HG03108 (cell line): Measurements from ENCODE around the gene THAP8.

Source experiments
- ATAC-seq: cut with Tn5 transposase; IDR thresholded peaks from one replicate; pipeline ENCODE4 v1.9.1; 2021; ENCODE audit warnings: moderate library complexity; ENCODE audit not compliant: unreplicated experiment

THAP8 gene

DNA sequence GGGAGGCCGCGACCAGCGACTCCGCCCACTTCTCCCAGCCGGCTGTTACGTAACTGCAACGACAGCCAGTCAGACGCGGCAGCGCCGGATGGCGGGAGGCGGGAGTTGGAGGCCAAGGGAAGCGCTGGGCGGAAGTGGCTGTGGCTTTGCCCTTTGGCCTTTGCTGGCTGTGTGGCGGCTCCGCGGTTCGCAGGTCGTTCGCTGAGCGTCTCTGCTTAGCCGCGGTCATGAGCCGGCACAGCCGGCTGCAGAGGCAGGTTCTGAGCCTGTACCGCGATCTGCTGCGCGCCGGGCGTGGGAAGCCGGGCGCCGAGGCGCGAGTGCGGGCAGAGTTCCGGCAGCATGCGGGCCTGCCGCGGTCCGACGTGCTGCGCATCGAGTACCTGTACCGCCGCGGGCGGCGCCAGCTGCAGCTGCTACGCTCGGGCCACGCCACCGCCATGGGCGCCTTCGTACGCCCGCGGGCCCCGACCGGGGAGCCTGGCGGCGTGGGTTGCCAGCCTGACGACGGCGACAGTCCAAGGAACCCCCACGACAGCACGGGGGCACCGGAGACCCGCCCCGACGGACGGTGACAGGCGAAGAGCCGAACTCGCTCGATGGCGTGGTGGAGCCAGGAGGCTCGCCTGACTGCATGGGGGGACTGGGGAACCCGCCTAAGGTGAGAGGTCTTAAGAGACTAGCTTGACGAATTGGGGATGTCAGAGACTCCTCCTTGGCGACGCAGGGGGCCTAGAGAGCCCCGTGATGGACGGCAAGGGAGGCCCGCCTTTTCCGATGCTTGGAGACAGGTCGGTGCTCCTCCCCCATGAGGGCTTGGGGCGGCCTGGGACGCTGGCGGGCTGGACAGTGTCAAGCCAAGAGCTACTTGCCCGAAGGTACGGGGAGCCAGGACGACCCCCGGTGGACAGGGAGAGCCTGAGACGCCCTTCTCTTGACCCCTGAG lies 58.8 kb downstream of the THAP8 start, which contains the start of gene SDHAF1:
SDHAF1 (plus strand) TSS at position 141 of the 946 bp plus-strand sequence; CDS start at position 228, 87 bp downstream.
- ATAC-seq = peak; percentile 78

DNA sequence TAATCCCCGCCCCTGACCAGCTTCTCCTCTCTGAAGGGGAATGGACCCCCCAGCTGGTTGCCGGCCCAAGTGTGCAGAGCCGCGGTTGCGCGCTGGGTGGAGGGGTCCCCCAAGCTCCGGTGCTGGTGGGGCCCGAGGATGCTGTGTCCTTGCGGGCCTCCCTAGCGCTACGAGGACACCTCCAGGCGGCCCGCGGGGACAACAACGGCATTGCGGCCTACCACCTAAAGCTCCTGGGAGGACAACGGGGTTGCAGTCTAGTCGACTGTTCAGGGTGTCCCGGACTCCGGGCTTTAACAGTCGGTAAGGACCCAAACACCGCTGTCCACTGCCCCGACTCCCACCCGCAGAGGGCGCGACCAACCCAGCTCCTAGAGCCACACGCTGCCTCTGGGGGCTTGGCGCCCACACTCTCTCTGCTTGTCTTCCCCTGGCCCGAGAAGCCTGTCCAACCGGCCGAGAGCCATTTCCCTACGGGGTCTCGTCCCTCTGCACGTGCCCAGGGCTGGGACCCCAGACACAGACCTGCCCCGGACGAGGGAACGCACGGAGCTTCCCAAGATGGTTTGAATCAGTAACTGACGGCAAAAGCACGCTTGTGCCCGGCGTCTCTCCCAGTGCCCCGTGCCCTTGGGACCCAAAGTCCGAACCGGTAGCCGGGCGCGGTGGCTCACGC lies 60.0 kb downstream of the THAP8 start:
- no peak for ATAC-seq

DNA sequence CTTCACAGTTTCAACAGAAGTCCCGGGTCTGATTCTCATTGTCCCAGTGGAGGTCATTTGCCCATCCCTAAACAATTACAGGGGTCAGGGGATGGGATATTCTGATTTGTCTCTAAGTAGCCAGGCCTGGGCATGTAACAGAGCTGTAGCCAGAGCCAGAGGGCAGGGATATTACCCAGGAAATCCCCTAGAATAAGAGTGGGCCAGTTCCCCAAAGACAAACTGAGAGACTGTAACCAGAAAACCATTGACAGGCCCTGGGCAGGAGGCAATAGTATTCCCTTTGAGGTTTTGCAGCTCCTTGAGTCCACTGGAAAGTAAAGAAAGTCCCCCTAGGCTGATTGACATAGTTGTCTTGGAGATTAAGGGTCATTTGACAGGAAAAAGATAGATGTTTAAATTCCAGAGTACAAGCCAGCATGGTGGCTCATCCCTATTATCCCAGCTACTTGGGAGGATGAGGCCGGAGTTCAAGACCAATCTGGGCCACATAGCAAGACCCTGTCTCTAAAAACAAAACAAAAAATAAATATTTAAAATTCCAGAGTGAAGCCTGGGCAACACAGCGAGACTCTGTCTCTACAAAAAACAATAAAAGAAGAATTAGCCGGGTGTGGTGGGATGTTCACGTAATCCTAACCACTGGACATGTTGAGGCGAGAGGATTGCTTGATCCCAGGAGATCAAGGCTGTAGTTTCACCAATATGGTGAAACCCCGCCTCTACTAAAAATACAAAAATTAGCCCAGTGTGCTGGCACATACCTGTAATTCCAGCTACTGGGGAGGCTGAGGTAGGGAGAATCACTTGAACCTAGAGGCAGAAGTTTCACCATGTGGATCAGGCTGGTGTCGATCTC lies 60.9 kb downstream of the THAP8 start:
- no peak for ATAC-seq

DNA sequence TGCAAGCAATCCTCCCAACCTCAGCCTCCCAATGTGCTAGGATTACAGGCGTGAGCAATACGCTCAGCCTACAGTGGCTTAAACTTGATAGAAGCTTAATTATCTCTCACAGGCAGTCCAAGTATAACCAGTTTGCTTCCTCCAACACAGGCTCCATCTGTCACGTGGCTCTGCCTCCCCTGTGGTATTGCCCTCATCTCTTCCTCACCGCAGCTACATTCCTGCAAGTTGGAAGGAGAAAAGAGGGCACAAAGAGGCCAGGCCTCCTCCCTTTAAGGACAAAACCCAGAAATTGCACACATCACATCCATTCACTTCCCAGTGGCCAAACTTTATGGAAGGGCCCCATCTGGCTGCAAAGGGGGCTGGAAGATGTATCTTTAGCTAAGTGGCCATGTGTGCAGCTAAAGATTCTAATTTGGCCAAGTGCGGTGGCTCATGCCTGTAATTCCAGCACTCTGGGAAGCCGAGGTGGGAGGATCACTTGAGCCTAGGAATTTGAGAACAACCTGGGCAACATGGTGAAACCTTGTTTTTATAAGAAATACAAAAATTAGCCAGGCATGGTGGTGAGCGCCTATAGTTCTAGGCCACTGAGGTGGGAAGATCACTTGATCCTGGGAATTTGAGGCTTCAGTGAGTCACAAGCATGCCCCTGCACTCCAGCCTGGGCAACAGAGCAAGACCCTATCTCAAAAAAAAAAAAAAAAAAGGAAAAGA lies 62.2 kb downstream of the THAP8 start:
- ATAC-seq = no peak

DNA sequence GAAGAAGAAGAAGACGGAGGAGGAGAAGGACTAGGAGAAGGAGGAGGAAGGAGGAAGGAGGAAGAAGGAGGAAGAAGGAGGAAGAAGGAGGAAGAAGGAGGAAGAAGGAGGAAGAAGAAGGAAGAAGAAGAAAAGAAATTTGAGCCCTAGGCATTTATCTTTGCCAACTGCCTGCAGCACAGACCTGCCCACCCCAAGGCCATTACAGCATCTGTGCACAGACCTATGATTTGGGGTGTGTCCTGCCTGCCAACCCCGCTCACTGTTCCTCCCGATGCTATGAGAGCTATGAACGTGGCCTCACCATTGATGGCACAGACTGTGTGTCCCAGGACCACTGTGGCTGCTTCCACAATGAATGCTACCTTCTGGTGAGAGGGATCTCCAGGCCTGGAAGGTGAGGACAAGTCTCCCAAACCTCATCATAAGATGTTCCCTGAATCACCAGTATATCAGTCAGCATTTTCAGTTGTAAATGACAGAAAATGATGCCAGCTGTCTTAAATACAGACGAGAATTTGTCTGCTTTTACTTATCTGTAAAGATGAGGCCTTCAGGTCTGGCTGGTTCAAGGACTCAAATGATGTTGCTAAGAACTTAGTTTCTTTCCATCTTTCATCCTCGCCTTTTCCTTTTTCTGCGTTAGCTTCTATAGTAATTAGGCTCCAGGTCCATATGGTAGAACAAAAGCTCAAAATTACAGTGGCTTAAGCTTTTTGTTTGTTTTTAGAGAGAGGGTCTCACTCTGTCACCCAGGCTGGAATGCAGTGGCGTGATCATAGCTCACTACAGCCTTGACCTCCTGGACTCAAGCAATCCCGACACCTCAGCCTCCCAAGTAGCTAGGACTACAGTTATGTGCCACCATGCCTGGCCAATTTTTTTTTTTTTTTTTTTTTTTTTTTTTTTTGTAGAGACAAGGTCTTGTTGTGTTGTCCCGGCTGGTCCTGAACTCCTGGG lies 63.0 kb downstream of the THAP8 start:
- no peak for ATAC-seq

DNA sequence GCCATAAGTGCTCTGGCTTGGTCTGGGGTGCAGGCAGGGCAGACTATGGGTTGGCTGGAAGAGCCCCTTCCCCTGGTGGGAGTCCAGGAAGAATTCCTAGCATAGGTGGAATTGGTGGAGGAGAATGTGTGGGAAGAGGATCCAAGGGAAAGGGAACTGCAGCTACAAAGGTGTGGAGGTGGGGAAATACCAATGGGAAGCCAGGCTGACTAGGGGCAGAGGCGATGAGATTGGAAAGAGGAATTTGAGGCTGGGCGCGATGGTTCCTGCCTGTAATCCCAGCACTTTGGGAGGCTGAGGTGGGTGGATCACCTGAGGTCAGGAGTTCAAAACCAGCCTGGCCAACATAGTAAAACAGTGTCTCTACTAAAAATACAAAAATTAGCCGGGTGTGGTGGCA lies 63.9 kb downstream of the THAP8 start:
- no peak for ATAC-seq

DNA sequence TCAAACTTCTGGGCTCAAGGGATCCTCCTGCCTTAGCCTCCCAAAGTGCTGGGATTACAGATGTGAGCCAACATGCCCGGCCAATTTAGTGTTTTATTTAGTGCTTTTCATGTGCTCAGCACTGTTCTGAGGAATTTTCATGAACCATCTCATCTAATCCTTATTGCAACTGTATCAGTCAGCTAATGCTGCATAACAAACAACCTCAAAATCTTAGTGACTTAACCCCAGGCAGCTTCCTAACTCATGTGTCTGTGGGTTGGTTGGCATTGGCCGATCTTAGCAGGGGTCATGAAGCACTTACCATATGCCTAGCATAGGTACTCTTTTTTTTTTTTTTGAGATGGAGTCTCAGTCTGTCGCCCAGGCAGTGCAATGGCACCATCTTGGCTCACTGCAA lies 65.3 kb downstream of the THAP8 start:
- no peak for ATAC-seq

DNA sequence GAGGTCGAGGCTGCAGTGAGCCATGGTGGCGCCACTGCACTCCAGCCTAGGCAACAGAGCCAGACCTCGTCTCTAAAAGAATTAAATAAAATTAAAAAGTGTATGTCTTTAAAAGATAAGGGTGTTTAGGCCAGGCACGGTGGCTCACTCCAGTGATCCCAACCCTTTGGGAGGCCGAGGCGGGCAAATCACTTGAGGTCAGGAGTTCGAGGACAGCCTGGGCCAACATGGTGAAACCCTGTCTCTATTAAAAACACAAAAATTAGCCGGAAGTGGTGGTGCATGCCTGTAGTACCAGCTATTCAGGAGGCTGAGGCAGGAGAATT lies 66.6 kb downstream of the THAP8 start:
- ATAC-seq = no peak

DNA sequence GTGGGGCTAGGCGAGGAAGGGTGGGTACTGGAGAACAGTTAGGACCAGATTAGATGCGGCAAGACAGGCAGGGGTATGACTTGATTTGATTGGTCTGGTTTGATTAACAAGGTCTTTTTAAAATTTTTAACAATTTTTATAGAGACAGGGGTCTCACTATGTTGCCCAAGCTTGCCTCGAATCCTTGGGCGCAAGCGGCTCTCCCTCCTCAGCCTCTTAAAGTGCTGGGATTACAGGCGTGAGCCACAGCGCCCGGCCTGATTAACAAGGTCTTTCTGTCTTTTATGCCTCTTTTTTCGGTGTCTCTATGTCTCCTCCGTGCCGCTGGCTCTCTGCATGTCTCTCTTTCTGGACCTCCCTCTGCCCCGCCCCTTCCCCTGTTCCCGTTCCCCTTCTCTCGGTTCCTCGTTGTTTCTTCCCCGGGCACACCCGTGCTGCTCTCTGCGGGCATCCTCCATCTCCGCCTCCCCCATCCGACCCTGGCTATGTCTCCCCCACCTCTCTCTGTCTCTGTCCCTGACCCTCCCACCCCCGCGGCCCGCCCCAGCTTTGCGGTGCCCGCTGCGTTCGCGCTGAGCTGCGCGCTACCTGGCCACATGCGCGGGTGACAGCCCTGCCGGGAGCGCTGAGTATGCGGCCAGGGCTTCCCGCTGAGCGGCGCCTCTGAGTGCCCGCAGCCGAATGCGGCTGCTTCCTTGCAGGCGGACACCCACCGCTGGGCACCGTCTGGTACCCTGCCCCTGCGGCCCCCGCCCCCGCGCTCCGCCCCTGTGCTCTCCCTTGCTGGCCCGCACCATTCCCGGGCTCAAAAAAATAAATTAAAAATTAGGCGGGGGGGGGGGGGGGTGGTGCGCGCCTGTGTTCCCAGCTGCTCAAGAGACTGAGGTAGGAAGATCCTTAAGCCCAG lies 67.2 kb downstream of the THAP8 start:
- ATAC-seq = no peak

DNA sequence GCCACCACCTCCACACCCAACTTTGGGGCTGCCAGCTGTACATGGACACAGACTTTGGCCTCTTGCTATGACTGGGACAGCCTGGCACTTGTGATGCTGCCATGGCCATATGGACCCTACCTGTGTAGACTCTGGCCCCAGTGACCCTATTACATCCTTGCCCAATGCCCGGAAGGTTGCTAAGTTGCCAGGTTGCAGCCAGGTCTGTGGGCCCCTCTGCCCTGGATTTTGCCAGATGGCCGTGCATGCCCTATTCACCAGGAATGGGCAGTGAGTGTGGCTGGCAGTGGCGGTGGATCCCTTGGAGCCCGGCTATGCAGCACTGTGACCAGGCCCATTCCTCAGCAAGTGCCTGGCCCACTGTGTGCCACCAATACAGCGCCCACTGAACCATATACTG lies 68.0 kb downstream of the THAP8 start:
- ATAC-seq = no peak
